Measurements from ENCODE around the gene GAL3ST2.
"Not testable (repeated sequence)": the region's sequence is repeated elsewhere in the genome, so short reads cannot be mapped to it uniquely, and the experiment has no call there.

DNA sequence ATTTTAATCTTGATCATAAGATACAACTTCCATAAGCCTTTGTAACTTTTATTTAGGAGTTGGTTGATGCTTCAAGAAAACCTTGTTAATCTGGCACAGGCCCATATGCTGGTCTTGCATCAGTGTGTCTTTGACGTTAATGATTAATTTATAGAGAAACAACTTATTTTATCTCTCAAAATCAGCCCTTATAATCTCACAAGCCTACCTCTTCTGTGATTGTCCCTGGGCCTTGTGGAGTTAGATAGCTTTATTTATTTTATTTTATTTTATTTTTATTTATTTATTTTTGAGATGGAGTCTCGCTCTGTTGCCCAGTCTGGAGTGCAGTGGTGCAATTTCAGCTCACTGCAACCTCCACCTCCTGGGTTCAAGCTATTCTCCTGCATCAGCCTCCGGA, 5.4 kb downstream of the GAL3ST2 start:
- TF ChIP-seq POLR2A, POLR2AphosphoS5, CTCF, EP300 (IDR thresholded peaks at IDR 0.05): not testable (repeated sequence)

Data from gastroesophageal sphincter (tissue), 3 donors.